H1 (cell line): ENCODE measurements around the gene BCAS3. TPM values are rescaled to one million over a fixed set of nuclear protein-coding genes. Genes with fewer than 3 reads are reported as not detected.

ENCODE experiments used
- CTCF ChIA-PET: fragments of 300-600 bp; sonication (Branson Sonifier 250); formaldehyde crosslinking; loops from one replicate; lab custom pipeline; 2021; ENCODE audit not compliant: partially characterized antibody; lab: Charles Lee
- POLR2A ChIA-PET: fragments of 300-600 bp; sonication (Branson Sonifier 250); formaldehyde crosslinking; loops from one replicate; lab custom pipeline; 2021; ENCODE audit warnings: inconsistent platforms; ENCODE audit not compliant: partially characterized antibody; lab: Charles Lee
- DNase-seq, 2 experiments: peaks; one replicate each; pipeline versions ENCODE4 v3.0.0 to v3.0.0-alpha.2; 2010 to 2022; ENCODE audit warnings: low spot score in 2 of 2, low read depth in 1 of 2, mixed read lengths in 1 of 2
- FAIRE-seq: peaks from 2 replicates; lab custom pipeline; 2011; peaks lifted over from hg19 to GRCh38; lab: Jason Lieb, UNC
- H2AFZ ChIP-seq: 2 replicates; pipeline ENCODE4 v1.8.1; 2012; ENCODE audit warnings: low read length, inconsistent platforms
- H2AK5ac ChIP-seq: 2 replicates; pipeline ENCODE4 v1.6.1; 2013; ENCODE audit warnings: low read depth, low read length
- H2BK120ac ChIP-seq: replicated peaks from 2 replicates; pipeline ENCODE3; 2013; ENCODE audit warnings: low read depth, low read length, inconsistent platforms
- H2BK12ac ChIP-seq: 2 replicates; pipeline ENCODE4 v1.6.1; 2013; ENCODE audit warnings: low read depth, low read length
- H2BK15ac ChIP-seq: 2 replicates; pipeline ENCODE4 v1.6.1; 2013; ENCODE audit warnings: low read length
- H2BK20ac ChIP-seq: 2 replicates; pipeline ENCODE4 v1.6.1; 2013; ENCODE audit warnings: low read length
- H2BK5ac ChIP-seq: 2 replicates; pipeline ENCODE4 v1.6.1; 2013; ENCODE audit warnings: low read depth, low read length
- H3K14ac ChIP-seq: 2 replicates; pipeline ENCODE4 v1.6.1; 2013; ENCODE audit warnings: inconsistent platforms; ENCODE audit not compliant: insufficient read length
- H3K18ac ChIP-seq: 2 replicates; pipeline ENCODE4 v1.6.1; 2013; ENCODE audit warnings: low read length; ENCODE audit errors: extremely low read depth
- H3K23ac ChIP-seq: 2 replicates; pipeline ENCODE4 v1.6.1; 2013; ENCODE audit warnings: inconsistent platforms; ENCODE audit not compliant: insufficient read length
- H3K23me2 ChIP-seq: 2 replicates; pipeline ENCODE4 v1.6.1; 2013; ENCODE audit warnings: low read depth, low read length
- H3K27ac ChIP-seq: 2 replicates; pipeline ENCODE4 v1.6.1; 2011; ENCODE audit warnings: low read depth, low read length, inconsistent platforms
- H3K27me3 ChIP-seq, 4 experiments: replicated peaks in 1 of 4; 1 replicate in 1 of 4; 2 replicates in 3 of 4; pipeline versions ENCODE4 v1.6.1 to v1.8.1; 2011 to 2013; ENCODE audit warnings: low read length in 3 of 4, mild to moderate bottlenecking in 3 of 4, inconsistent platforms in 2 of 4, mixed read lengths in 2 of 4, moderate library complexity in 1 of 4; ENCODE audit not compliant: control insufficient read depth in 3 of 4, insufficient read depth in 3 of 4; ENCODE audit errors: extremely low read depth in 1 of 4
- H3K36me3 ChIP-seq, 4 experiments: 2 replicates each; pipeline versions ENCODE4 v1.6.1 to v1.8.1; 2011 to 2013; ENCODE audit warnings: mild to moderate bottlenecking in 4 of 4, low read length in 3 of 4, moderate library complexity in 2 of 4, control low read depth in 1 of 4, inconsistent platforms in 1 of 4; ENCODE audit not compliant: insufficient read depth in 4 of 4, control insufficient read depth in 2 of 4
- H3K4ac ChIP-seq: replicated peaks from 2 replicates; pipeline ENCODE3; 2013; ENCODE audit warnings: low read length, low read depth, mixed read lengths, inconsistent platforms; ENCODE audit not compliant: insufficient read length
- H3K4me1 ChIP-seq, 4 experiments: replicated peaks in 1 of 4; 1 replicate in 1 of 4; 2 replicates in 3 of 4; pipeline versions ENCODE4 v1.6.1 to v1.8.1; 2011 to 2013; ENCODE audit warnings: low read length in 3 of 4, inconsistent platforms in 2 of 4, mixed read lengths in 1 of 4; ENCODE audit not compliant: insufficient read depth in 4 of 4, control insufficient read depth in 3 of 4
- H3K4me2 ChIP-seq, 2 experiments: 2 replicates each; pipeline versions ENCODE4 v1.6.1 to v1.8.1; 2011 to 2013; ENCODE audit warnings: low read depth in 2 of 2, low read length in 2 of 2, control low read depth in 1 of 2, inconsistent platforms in 1 of 2, mild to moderate bottlenecking in 1 of 2; ENCODE audit not compliant: insufficient read depth in 1 of 2
- H3K4me3 ChIP-seq, 4 experiments: fragments of 200-600, 300-600 bp in 1 of 4; sonication (generic), shearing (Covaris generic), sonication (Bioruptor Twin) in 1 of 4; 2 replicates each; pipeline versions ENCODE4 v1.5.1 to v1.8.1; 2011 to 2016; ENCODE audit warnings: low read length in 4 of 4, low read depth in 3 of 4, control low read depth in 2 of 4, inconsistent platforms in 2 of 4, mild to moderate bottlenecking in 2 of 4, mixed read lengths in 1 of 4, moderate library complexity in 1 of 4; ENCODE audit not compliant: insufficient read depth in 2 of 4; ENCODE audit errors: extremely low read depth in 1 of 4
- H3K56ac ChIP-seq: replicated peaks from 2 replicates; pipeline ENCODE3; 2013; ENCODE audit warnings: low read depth, mild to moderate bottlenecking, mixed read lengths, low read length, inconsistent platforms; ENCODE audit not compliant: insufficient read length
- H3K79me1 ChIP-seq: 2 replicates; pipeline ENCODE4 v1.6.1; 2013; ENCODE audit warnings: low read depth, low read length, control low read depth
- H3K79me2 ChIP-seq, 2 experiments: 2 replicates each; pipeline versions ENCODE4 v1.6.1 to v1.8.1; 2012 to 2013; ENCODE audit warnings: low read length in 2 of 2, mild to moderate bottlenecking in 2 of 2, inconsistent platforms in 1 of 2; ENCODE audit not compliant: insufficient read depth in 2 of 2, control insufficient read depth in 1 of 2
- H3K9ac ChIP-seq, 4 experiments: replicated peaks in 1 of 4; 1 replicate in 1 of 4; 2 replicates in 3 of 4; pipeline versions ENCODE4 v1.6.1 to v1.8.1; 2011 to 2013; ENCODE audit warnings: low read depth in 3 of 4, low read length in 3 of 4, control low read depth in 2 of 4, mild to moderate bottlenecking in 2 of 4, moderate library complexity in 2 of 4, inconsistent platforms in 1 of 4; ENCODE audit errors: extremely low read depth in 1 of 4
- H3K9me3 ChIP-seq, 2 experiments: 2 replicates each; pipeline versions ENCODE4 v1.6.1 to v1.8.1; 2012 to 2013; ENCODE audit warnings: mild to moderate bottlenecking in 2 of 2, moderate library complexity in 2 of 2, control low read depth in 1 of 2, inconsistent platforms in 1 of 2, low read depth in 1 of 2, low read length in 1 of 2, mixed read lengths in 1 of 2; ENCODE audit not compliant: insufficient read depth in 2 of 2
- H4K20me1 ChIP-seq, 2 experiments: replicated peaks in 1 of 2; 2 replicates each; pipeline versions ENCODE3 to v1.8.1; 2011 to 2013; ENCODE audit warnings: inconsistent platforms in 2 of 2, low read length in 2 of 2, mild to moderate bottlenecking in 1 of 2; ENCODE audit not compliant: insufficient read depth in 2 of 2, control insufficient read depth in 1 of 2
- H4K5ac ChIP-seq: 2 replicates; pipeline ENCODE4 v1.6.1; 2013; ENCODE audit warnings: low read length, low read depth, mixed read lengths, inconsistent platforms; ENCODE audit not compliant: insufficient read length
- H4K8ac ChIP-seq: 2 replicates; pipeline ENCODE4 v1.8.0; 2013; ENCODE audit warnings: mild to moderate bottlenecking, moderate library complexity, low read length, inconsistent platforms; ENCODE audit not compliant: insufficient read depth; ENCODE audit errors: extremely low read depth
- H4K91ac ChIP-seq: replicated peaks from 2 replicates; pipeline ENCODE3; 2013; ENCODE audit warnings: low read length, mixed read lengths, inconsistent platforms; ENCODE audit not compliant: insufficient read length
- ATF2 ChIP-seq: IDR thresholded peaks from 2 replicates; pipeline ENCODE4 v1.6.1; 2012; ENCODE audit warnings: low read length, inconsistent platforms
- ATF3 ChIP-seq: IDR thresholded peaks from 2 replicates; pipeline ENCODE4 v1.6.1; 2011; ENCODE audit warnings: low read depth, mild to moderate bottlenecking, low read length; ENCODE audit not compliant: insufficient read depth
- BCL11A ChIP-seq, 2 experiments: IDR thresholded peaks; one replicate each; pipeline ENCODE4 v1.6.1; 2011; ENCODE audit warnings: low read depth in 2 of 2, low read length in 2 of 2, mild to moderate bottlenecking in 2 of 2
- CHD1 ChIP-seq: IDR thresholded peaks from 2 replicates; pipeline ENCODE4 v1.6.1; 2012; ENCODE audit warnings: low read depth, low read length, improper control_type of control experiment
- GABPA ChIP-seq: IDR thresholded peaks from 2 replicates; pipeline ENCODE4 v1.6.1; 2011; ENCODE audit warnings: mild to moderate bottlenecking, low read length, moderate library complexity, borderline replicate concordance; ENCODE audit not compliant: insufficient read depth
- RAD21 ChIP-seq, 2 experiments: IDR thresholded peaks in 1 of 2; conservative IDR thresholded peaks in 1 of 2; 2 replicates each; pipeline ENCODE4 v1.6.1; 2011; ENCODE audit warnings: low read depth in 2 of 2, low read length in 2 of 2, improper control_type of control experiment in 1 of 2, inconsistent platforms in 1 of 2, mild to moderate bottlenecking in 1 of 2, moderate library complexity in 1 of 2
- SP1 ChIP-seq: IDR thresholded peaks from 2 replicates; pipeline ENCODE4 v1.6.1; 2011; ENCODE audit warnings: low read depth, low read length
- TAF7 ChIP-seq: optimal IDR thresholded peaks from 2 replicates; pipeline ENCODE3; 2011; ENCODE audit warnings: low read depth, mild to moderate bottlenecking, inconsistent platforms, low read length, moderate library complexity, borderline replicate concordance
- WGBS, 2 experiments: shearing (Covaris generic) in 1 of 2; methylation state at CpG; one replicate each; pipeline versions ENCODE4 v1.1.6 to v1.1.7; 2013 to 2015; ENCODE audit warnings: low lambda C conversion rate in 2 of 2, mixed read lengths in 2 of 2, inconsistent platforms in 1 of 2, low coverage in 1 of 2, missing lambda C conversion rate in 1 of 2; ENCODE audit not compliant: insufficient replicate concordance in 2 of 2, insufficient coverage in 1 of 2, insufficient read length in 1 of 2; ENCODE audit errors: extremely low coverage in 1 of 2, missing lambda C conversion rate in 1 of 2; 5-methylcytosine and 5-hydroxymethylcytosine counted together
- polyA plus RNA-seq, 7 experiments: library from polyadenylated mRNA; depleted of rRNA in 3 of 7; stranded (reverse) in 5 of 7; unstranded in 2 of 7; fragments of >200 nt in 5 of 7; fragments of 200-250 nt in 2 of 7; gene quantifications; 1 replicate in 5 of 7; 2 replicates in 1 of 7; 4 replicates in 1 of 7; pipeline versions ENCODE4 v1.2.1 to v1.2.3, GENCODE V29; 2011 to 2013; ENCODE audit warnings: missing spikeins in 2 of 7, mixed read lengths in 2 of 7
- total RNA-seq: library from RNA; stranded (reverse); fragmentation: NEBNext Ultra II Directional; extraction: Animal tissue kit (Norgen Biotek cat#: 25700); gene quantifications from 2 replicates; pipeline ENCODE4 v1.2.1, GENCODE V29; 2021

BCAS3 gene
- total and polyA plus RNA-seq, 2 of the 8 experiments (the other 6 are each of a cell fraction or from before 2014, with no cell fraction given): 9.9 to 13.3 TPM

GRCh38 chr17:61072648-61073047 lies 395.0 kb downstream of the BCAS3 start:
- H3K56ac ChIP-seq: no peak overlapping the region
- H2BK12ac ChIP-seq: no peak overlapping the region
- no peak overlapping the region for H2BK5ac ChIP-seq
- H4K5ac ChIP-seq: no peak overlapping the region
- WGBS, 2 experiments: 100% methylated on average over 1 of the region's 1 CpG; no CpG with 5 or more reads in 1 of the 2 experiments
- no peak overlapping the region for H3K4ac ChIP-seq
- H3K23ac ChIP-seq: no peak overlapping the region
- H3K4me3 ChIP-seq: no peak overlapping the region
- H3K4me1 ChIP-seq: no peaks in the 10 kb centered on the region
- no peak for DNase-seq
- no peak overlapping the region for H4K91ac ChIP-seq
- no peak overlapping the region for H3K14ac ChIP-seq
- H2BK15ac ChIP-seq: no peak overlapping the region
- ChIA-PET CTCF (no interaction called here), POLR2A (no interaction called here)
- no peak overlapping the region for H4K8ac ChIP-seq
- no peaks in the 10 kb centered on the region for H4K20me1 ChIP-seq
- H3K79me1 ChIP-seq: no peaks in the 10 kb centered on the region
- H2BK120ac ChIP-seq: no peak overlapping the region
- no peak overlapping the region for H3K9ac ChIP-seq
- no peak overlapping the region for H3K18ac ChIP-seq
- FAIRE-seq: no peak
- no peaks in the 10 kb centered on the region for H3K23me2 ChIP-seq
- no peaks in the 10 kb centered on the region for H3K36me3 ChIP-seq
- H3K27ac ChIP-seq: no peak overlapping the region
- H3K79me2 ChIP-seq: no peaks in the 10 kb centered on the region
- no peak overlapping the region for H2AK5ac ChIP-seq
- no peak overlapping the region for H2AFZ ChIP-seq
- H3K27me3 ChIP-seq: no peaks in the 10 kb centered on the region
- TF ChIP-seq ATF3: no peak
- TF ChIP-seq ATF2: no peak
- TF ChIP-seq CHD1: no peak
- no peak for TF ChIP-seq TAF7
- TF ChIP-seq GABPA: no peak
- TF ChIP-seq SP1: no peak
- no peak for TF ChIP-seq BCL11A (IDR thresholded peaks at IDR 0.05; ENCODE audit: low read depth in 2 of 2, low read length in 2 of 2)
- TF ChIP-seq RAD21 (IDR thresholded peaks at IDR 0.05 in 1 of 2, conservative IDR thresholded peaks at IDR 0.05 in 1 of 2; ENCODE audit: low read depth in 2 of 2, low read length in 2 of 2): no peak
- H3K9me3 ChIP-seq: no peaks in the 10 kb centered on the region
- H3K4me2 ChIP-seq: no peak overlapping the region
- no peak overlapping the region for H2BK20ac ChIP-seq
